Activated CD4-positive, alpha-beta T cell treated with anti-CD3 and anti-CD28 coated beads for 1 hour (primary cell): Measurements from ENCODE around the gene SUSD4.

Source experiments
- DNase-seq: peaks from one replicate; pipeline ENCODE4 v3.0.0-alpha.2; 2020

Gene SUSD4

GRCh38 chr1:223329252-223329651 is 34.7 kb downstream of the SUSD4 start:
- DNase-seq: no peak

DNA sequence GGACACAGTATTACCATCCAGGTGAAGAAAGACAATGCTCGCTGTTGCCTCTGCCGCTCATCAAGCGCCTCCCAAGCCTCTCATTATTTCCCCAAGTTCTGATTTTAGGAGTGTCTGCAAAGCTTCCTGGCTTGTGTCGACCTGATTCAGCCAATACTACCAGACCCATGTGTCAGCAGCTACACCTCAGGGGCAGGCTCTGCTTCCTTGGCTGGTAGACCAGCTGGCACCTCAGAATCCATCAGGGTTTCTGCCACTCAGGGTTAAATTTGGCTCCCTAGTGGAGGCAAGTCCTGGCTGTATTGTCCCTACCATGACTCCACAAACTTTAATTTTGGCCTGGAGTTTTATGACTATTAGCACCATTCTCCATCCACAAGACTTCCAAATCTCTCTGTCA is 35.4 kb downstream of the SUSD4 start:
- no peak for DNase-seq

GRCh38 chr1:223326776-223327175 is 37.2 kb downstream of the SUSD4 start:
- DNase-seq: no peak

DNA sequence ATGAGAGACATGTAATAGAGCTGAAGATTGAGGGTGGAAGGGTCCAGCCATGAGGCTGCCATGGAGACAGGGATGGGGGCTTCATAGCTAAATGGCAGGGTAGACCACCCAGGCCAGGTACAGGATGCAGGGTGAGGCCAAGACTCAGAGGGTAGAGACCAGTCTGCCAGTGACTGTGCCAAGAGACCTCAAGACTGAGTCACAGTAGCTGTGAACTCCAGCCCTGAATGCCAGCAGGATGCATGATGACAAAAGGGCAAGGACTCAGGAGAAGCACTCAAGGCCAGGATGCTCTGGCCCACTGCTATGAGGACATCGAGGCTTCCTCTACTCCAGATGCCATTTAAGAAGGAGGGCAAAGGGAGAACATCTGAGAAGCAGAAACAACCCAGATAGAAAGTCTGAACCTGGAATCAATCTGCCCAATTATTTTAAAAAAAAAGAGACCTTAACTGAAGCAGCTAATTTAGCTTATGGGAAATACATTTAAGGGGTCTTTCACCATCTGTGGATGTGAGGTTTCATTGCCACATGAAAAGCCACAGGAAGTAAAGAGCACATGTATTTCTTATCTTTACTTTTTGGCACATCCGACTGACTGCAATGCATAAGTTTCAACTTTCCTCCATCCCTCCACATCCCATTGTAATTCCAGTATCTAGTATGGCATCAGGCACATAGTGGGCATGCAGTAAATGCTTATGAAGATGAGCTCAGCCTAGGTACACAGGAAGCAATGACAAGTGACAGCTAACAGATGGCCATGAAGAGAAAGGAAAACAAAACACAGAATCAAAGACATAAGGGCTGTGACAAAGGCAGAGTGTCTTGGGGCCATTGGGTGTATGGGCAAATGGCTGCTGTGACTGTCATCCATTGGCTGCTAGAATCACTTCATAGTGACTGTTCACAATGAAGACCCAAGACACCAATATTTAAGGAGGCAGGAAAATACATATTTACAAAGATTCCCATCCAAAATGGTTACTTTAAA is 40.2 kb downstream of the SUSD4 start:
- no peak for DNase-seq

DNA sequence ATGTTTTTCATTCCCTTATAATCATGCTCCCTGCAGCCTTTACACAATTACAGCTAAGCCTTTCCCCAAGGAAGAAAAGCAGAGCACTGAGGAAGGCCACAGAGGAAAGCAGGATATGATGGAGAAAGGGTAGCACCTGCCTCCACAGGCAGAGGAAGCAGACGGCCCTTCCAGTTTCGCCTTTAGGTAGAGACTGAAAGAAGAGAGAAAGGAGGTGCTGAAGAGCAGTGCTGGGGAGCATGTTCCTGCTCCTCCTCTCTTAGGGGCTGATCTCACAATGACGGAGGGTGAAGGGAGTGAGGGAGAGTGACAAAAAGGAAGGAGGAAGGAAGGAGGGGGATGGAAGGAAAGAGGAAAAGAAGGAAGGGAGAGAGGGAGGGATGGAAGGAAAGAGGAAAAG is 41.1 kb downstream of the SUSD4 start:
- DNase-seq: no peak

- no peak for DNase-seq
Observed at GRCh38 chr1:223320959-223321358, 43.0 kb downstream of the SUSD4 start.

DNA sequence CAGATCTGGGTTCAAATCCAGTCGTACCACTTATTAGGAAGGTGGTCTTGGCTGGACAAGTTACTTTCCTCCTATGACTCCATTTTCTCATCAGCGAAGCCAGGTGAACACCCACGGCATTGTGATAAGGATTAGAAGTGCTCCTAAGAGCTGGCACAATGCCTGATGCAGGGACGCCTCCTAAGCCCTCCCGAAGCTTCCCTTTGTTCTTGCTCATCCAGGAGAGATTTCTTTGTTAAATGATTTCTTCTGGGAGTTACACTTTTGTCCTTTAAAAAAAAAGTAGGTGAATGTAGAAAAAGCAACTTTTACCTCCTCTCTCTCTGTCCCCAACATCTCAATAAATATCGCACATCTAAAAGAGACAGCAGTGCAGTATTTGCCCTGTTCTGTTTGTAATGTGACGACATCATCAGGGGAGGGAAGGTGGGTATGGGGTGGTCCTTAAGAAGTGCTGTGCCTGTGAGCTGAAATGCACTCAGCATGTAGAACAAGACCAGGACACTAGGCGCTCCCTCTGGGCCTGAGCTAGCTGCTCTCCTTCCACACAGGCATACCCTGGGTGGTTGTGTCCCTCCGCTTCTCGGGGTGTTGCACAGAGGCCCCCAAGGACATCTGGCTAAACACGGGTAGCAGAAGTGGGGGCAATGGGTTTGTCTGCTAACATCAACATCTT is 43.9 kb downstream of the SUSD4 start:
- no peak for DNase-seq

- no peak for DNase-seq
Observed at GRCh38 chr1:223319398-223319797, 44.6 kb downstream of the SUSD4 start.

DNA sequence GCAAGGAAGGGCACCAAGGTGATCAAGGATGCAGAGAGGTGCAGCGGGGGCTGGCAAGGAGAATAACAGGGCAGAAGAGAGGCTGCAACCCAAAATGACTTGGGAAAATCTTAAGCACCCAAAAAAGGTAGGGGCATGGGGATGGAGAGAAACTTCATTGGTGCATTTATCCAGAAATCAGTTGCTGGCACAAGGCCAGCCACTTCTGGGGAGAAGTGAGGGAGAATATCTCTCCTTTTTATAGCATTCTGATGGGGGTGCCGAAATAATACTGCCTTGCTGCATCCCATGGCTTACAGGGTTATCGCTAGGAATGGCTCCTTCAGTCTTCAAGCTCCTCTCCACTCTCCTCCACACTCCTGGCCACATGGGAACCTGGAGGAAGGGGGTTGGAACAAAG is 47.9 kb downstream of the SUSD4 start:
- no peak for DNase-seq

- DNase-seq: no peak
Observed at GRCh38 chr1:223315665-223316064, 48.3 kb downstream of the SUSD4 start.

GRCh38 chr1:223313415-223313754 is 50.6 kb downstream of the SUSD4 start:
- DNase-seq: no peak

- no peak for DNase-seq
Observed at GRCh38 chr1:223312705-223313414, 51.1 kb downstream of the SUSD4 start.

DNA sequence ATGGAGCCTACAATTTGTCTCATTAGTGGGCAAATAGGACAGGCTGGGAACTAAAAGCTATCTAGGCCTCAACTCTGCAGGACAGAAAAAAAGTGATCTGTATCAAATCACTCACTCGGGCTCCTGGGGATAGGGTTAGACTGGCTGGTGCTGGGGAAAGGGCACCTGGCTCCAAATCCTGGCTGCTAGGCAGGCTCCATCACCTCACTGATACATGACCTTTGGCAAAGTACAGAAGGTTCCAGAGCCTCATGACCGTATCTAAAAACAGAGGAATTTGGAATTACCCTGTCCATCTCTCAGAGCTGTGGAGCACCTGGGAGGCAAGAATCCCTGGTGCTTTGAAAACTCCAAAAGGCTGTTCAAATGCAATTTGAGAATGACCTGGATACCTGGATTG is 51.7 kb downstream of the SUSD4 start:
- no peak for DNase-seq

DNA sequence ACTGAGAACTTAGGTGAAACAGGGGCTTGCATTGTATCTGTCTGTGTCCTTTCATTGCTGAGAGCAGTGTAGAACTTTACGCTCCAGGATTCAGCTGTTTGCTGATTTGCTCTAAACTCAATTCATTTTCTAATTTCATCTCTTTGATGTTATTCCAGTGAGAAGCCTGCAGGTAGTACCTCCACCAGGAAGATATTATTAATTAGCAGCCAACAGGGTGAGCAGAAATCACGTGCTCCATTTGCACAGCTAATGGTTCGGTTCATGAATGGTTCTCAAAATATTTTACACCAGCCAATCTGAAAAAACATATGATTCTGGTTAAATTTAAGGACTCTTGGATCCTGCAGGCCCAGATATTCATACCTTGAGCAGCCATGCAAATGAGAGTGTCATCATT is 52.1 kb downstream of the SUSD4 start:
- DNase-seq: no peak

- DNase-seq: no peak
Observed at GRCh38 chr1:223308136-223308535, 55.8 kb downstream of the SUSD4 start.

GRCh38 chr1:223307544-223307943 is 56.4 kb downstream of the SUSD4 start:
- DNase-seq: no peak

DNA sequence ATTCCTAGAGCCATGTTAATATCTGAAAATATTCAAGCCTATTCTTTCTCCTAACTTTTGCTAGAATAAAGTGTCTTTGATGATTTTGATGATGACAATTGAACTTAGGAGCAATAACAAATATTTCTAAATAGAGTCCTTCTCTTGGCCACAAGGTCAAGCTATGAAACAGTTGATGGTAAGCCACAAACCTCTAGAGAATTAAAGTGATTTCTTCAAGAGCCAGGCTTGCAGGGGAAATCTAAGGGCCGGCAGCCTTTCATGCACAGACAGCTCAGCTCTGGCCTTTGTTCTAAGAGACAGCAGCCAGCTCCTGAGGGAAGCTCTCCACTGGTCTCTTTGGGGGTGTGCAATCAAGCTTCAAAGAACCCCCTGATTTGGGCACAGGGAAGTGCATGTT is 59.0 kb downstream of the SUSD4 start:
- DNase-seq: no peak

DNA sequence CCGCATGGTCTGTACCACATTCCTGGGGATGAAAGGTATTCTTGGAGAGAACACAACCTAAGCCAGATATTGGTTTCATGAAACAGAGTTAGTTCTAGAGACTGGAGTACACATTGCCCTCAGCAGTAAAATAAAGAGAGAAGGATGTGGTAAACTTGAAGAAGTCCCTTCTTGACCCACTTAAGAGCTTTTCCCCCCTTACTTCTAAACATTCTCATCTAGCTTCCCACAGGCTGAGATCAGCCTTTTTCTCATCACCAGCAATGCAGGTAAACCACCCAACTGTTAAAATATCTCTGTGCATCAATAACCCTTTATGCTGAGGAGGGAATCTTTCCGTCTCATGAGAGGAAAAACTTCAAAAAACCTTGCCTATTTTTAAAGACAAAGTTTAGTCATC is 62.6 kb downstream of the SUSD4 start:
- DNase-seq: no peak

- no peak for DNase-seq
Observed at GRCh38 chr1:223299553-223299952, 64.4 kb downstream of the SUSD4 start.

DNA sequence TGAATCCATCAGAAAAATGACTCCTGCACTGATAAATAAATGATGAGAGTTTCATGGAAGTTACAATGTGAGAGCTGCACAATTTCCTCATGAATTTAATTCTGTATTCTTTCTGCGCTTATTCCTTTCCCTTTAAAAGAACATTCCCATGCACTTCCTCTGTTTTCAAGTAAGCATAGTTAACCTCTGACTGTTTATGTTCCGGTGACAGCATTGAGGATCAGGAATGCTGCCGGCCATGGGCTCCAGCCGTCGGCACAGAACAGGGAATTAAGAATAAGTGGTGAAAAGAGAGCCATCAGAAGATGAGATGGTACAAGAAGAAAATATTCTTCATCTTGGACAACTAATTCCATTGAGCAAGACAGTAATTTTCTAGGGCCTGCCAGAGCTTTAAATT is 65.3 kb downstream of the SUSD4 start:
- no peak for DNase-seq

DNA sequence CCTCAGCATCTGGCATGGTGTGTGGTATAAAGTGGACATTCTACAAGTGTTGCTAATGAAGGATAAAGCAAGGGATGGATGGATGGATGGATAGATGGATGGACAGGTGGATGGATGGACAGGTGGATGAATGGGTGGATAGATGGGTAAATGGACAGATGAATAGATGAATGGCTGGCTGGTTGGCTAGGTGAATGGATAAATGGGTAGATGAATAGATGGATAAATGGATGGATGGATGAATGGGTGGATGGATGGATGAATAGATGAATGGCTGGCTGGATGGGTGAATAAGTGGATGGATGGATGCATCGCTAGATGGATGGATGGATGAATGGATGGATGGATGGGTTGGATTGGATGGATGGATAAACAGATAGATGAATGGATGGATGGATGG is 66.2 kb downstream of the SUSD4 start:
- no peak for DNase-seq

DNA sequence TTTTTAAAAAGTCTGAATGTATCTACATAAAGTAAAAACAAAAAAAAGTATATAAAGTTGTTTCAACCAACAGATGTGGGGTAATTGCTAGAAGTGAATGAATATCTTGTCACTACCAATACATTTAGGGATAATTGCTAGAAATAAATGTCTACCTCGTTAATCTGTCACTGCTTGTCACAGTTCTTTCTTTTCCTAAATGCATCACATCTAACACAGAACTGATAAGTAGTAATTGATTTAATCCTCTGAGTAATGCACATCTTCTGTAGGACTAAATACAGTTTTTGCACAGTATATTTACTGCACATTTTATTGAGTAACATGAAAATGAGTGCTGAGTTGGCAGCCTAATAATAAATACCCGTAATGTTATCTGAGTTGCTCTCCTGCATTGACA is 72.2 kb downstream of the SUSD4 start:
- no peak for DNase-seq

DNA sequence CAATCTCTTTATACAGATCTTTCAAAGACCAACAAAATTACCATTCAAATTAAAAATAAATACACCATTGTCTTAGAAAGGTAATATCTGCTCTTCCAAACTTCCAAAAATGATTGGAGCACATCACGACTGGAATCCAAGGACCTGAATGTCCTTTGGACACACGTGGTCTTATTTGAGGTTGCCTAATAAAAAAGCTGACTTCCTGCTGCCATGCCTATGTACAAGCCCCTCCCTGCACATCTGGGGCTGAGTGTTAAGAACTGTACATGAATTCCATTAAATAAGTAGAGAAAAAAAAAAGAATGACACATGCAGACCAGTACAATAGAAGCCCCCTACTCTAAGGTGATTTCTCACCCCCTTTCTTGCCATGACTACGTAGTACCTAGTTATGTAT is 73.6 kb downstream of the SUSD4 start:
- DNase-seq: no peak

DNA sequence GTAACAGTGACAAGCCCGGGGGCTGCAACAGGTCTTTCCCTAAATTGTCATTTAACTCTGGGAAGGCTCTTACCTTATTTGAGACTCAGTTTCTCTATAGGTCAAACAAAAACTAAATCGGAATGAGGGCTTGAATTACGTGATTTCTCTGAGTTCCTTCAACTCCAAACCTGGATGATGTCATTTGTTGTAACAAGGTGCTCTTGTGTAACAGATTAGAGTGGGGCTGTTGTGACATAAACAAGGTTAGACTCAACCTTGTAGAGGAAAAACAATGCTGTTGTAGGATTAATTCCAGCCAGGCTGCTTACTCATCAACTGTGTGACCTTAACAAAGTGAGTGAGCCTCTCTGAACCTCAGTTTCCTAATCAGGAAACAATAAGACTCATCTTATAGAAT is 74.4 kb downstream of the SUSD4 start:
- no peak for DNase-seq
